Mucosa of descending colon (tissue), 3 donors: Measurements from ENCODE around the gene UFSP1. TPM values are rescaled to one million over a fixed set of nuclear protein-coding genes. Genes with fewer than 3 reads are reported as not detected.

ENCODE experiments used
- ATAC-seq: fragments of 200-7000 bp; cut with Tn5 transposase; one replicate; pipeline ENCODE4 v1.9.1; 2020; ENCODE audit warnings: mild to moderate bottlenecking, moderate library complexity
- DNase-seq, 3 donors: peaks; one replicate each; pipeline ENCODE4 v3.0.0-alpha.2; 2020
- H3K36me3 ChIP-seq: fragments of 200-600 bp; one replicate; pipeline ENCODE4 v1.8.0; 2021; ENCODE audit warnings: low read depth, mild to moderate bottlenecking
- H3K4me1 ChIP-seq: fragments of 200-600 bp; one replicate; pipeline ENCODE4 v1.8.0; 2021; ENCODE audit warnings: low read depth, mild to moderate bottlenecking
- H3K4me3 ChIP-seq: fragments of 200-600 bp; one replicate; pipeline ENCODE4 v1.8.0; 2021; ENCODE audit warnings: mild to moderate bottlenecking
- H3K9me3 ChIP-seq: fragments of 200-600 bp; one replicate; pipeline ENCODE4 v1.8.0; 2021; ENCODE audit warnings: mild to moderate bottlenecking
- intact Hi-C, 2 donors: fragments of 100-400 bp; cut with DNase I in 1 of 2; cut with micrococcal nuclease in 1 of 2; formaldehyde crosslinking; loops; one replicate each; pipeline versions ENCODE4 v1.11.0 to v1.11.1; 2022; cut with DNase I, micrococcal nuclease
- total RNA-seq, 3 donors: library from RNA; stranded (reverse); fragmentation: NEBNext Ultra II Directional in 2 of 3; extraction: Animal tissue kit (Norgen Biotek cat#: 25700) in 2 of 3; gene quantifications; one replicate each; pipeline versions ENCODE4 v1.2.1 to v1.2.4, GENCODE V29; 2021 to 2023
- TF ChIP-seq, protein P1 (sequence below): fragments of 200-600 bp; IDR thresholded peaks from one replicate; pipeline ENCODE4 v1.8.0; 2022; ENCODE audit warnings: antibody characterized with exemption, mild to moderate bottlenecking
- donor health status: DM: no; HTN: no; CAD: no; lungs with moderate emphysema.
- donor health status: DM: no; HTN: no; CAD: no.
- donor health status: DM: no; HTN: yes; CAD: no.

The UFSP1 gene
- total RNA-seq, 3 donors from 2014 or later = 2.1 to 3.4 (median 3.0) TPM

DNA sequence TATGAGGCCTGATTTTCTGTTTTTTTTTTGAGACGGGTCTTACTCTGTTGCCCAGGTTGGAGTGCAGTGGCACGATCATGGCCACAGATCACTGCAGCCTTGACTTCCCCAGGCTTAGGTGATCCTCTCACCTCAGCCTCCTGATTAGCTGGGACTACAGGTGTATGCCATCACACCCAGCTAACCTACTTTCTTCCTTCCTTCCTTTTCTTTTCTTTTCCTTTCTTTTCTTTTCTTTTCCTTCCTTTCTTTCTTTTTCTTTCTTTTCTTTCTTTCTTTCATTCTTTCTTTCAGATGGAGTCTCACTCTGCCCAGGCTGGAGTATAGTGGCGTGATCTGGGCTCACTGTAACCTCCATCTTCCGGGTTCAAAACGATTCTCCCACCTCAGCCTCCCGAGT lies 10.8 kb downstream of the UFSP1 start:
- H3K4me1 ChIP-seq = peaks cover 23% of the 10 kb centered on the region

DNA sequence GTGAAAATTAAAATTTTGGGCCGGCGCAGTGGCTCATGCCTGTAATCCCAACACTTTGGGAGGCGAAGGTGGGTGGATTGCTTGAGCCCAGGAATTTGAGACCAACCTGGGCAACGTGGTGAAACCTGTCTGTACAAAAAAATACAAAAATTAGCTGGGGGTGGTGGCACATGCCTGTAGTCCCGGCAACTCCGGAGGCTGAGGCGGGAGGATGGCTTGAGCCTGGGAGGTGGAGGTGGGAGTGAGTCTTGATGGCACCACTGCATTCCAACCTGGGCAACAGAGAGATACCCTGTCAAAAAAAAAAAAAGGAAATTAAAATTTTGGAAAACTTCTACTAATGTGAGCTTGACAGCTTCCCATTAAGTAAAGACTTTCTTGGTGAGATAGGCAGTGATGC lies 11.5 kb downstream of the UFSP1 start:
- H3K36me3 ChIP-seq = no peaks in the 10 kb centered on the region
- TF ChIP-seq, protein P1, sequence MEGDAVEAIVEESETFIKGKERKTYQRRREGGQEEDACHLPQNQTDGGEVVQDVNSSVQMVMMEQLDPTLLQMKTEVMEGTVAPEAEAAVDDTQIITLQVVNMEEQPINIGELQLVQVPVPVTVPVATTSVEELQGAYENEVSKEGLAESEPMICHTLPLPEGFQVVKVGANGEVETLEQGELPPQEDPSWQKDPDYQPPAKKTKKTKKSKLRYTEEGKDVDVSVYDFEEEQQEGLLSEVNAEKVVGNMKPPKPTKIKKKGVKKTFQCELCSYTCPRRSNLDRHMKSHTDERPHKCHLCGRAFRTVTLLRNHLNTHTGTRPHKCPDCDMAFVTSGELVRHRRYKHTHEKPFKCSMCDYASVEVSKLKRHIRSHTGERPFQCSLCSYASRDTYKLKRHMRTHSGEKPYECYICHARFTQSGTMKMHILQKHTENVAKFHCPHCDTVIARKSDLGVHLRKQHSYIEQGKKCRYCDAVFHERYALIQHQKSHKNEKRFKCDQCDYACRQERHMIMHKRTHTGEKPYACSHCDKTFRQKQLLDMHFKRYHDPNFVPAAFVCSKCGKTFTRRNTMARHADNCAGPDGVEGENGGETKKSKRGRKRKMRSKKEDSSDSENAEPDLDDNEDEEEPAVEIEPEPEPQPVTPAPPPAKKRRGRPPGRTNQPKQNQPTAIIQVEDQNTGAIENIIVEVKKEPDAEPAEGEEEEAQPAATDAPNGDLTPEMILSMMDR = no peak
- no peak for DNase-seq
- H3K4me1 ChIP-seq = peaks cover 23% of the 10 kb centered on the region
- no peak overlapping the region for H3K4me3 ChIP-seq
- no peak for ATAC-seq
- intact Hi-C loops = no loop called here
- H3K9me3 ChIP-seq = no peaks in the 10 kb centered on the region

More for the DNA sequence above, 10.8 kb downstream of the UFSP1 start:
- DNase-seq = no peak
- Histone ChIP-seq H3K9me3 (no peaks in the 10 kb centered on the region), H3K4me3 (no peak overlapping the region), H3K36me3 (no peaks in the 10 kb centered on the region)
- intact Hi-C loops = no loop called here
- TF ChIP-seq, protein P1 = no peak
- ATAC-seq = no peak

DNA sequence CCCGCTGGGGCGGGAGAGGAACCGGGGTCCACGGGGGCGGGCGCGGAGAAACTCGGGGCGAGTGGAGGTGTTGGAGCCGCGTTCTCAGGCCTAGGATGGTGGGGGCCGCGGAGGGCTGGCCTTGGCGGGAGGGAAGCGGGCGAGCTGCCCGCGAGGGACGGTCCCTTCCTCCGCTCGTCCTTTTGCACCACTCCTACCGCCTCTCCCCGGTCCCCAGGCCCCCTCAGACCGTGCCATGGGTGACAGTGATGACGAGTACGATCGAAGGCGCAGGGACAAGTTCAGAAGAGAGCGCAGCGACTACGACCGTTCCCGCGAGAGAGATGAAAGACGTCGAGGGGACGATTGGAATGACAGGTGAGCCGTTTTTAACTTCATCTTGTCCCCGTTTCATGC lies 14.2 kb downstream of the UFSP1 start:
- H3K9me3 ChIP-seq = no peaks in the 10 kb centered on the region
- DNase-seq (no peak), ATAC-seq (peak; percentile 50)
- peaks cover 23% of the 10 kb centered on the region for H3K4me1 ChIP-seq
- H3K36me3 ChIP-seq = no peaks in the 10 kb centered on the region
- TF ChIP-seq, protein P1 = no peak
- peak overlapping the region; percentile 79 for H3K4me3 ChIP-seq
- intact Hi-C loops = no loop called here

DNA sequence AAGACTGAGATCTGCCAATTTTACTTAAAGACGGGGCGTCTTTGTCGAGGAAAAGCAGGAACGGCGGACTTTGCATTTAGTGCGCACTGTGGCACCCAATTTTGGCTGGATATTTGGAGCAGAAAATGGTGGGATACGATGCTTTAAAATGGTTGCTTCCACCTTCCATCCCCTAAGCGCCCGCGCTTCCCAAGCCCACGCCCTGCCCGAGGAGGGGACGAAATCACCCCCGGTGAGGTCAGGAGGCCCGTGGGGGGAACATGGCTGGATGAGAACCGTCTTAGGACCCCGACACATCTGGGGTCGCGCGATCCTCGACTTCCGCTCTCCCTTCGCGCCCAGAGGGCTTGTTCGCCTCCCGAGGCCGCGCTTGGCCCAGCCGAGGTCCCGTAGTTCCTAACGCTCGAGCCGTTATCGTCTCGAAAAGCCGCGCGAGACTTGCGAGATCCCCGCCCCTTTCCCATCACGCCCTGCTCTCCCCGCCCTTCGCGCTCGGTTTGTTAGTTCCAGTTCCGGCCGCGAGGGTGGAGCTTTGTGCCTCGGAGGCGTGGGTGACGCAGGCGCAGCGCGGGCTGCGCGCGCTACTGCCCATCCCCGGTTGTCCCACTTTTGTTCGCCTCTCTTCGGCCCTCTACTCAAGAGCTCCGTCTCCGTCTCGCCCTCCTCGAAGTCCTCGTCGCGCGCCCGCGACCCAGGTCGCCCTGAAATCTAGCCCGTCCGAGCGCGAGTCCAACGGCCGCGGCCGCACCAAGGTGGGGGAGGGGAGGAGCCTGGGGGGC lies 14.7 kb downstream of the UFSP1 start, which contains the start of gene SRRT:
SRRT (plus strand) TSS at position 527 of the 779 bp plus-strand sequence. CDS start 488 bp downstream, outside the sequence.
- ATAC-seq (peak; percentile 98), DNase-seq (peak; percentile 99)
- H3K36me3 ChIP-seq = no peaks in the 10 kb centered on the region
- intact Hi-C loops = no loop called here
- peaks cover 23% of the 10 kb centered on the region for H3K4me1 ChIP-seq
- H3K4me3 ChIP-seq = peak within 1 kb of the TSS; percentile 79
- no peaks in the 10 kb centered on the region for H3K9me3 ChIP-seq
- TF ChIP-seq, protein P1 = peak; percentile 50

DNA sequence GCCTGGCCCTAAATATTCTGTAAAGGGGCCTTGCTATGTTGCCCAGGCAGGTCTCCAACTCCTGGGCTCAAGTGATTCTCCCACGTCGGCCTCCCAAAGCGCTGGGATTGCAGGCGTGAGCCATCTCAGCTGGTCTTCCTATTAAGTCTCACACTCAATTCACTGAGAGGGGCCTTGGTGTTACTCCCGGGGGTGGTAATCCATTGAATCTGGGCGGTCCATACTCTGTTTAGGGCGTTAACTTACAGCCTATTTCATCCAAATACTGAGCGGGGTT lies 15.3 kb downstream of the UFSP1 start:
- Histone ChIP-seq H3K36me3 (no peaks in the 10 kb centered on the region), H3K4me3 (peak overlapping the region; percentile 79), H3K9me3 (no peaks in the 10 kb centered on the region), H3K4me1 (peaks cover 23% of the 10 kb centered on the region)
- intact Hi-C loops = no loop called here
- ATAC-seq = no peak
- DNase-seq = peak in 1 of 3 donors; percentile 47
- TF ChIP-seq, protein P1 = no peak
